HG02938 (cell line): ENCODE results near the gene SH3RF3.

Experiments used
- ATAC-seq: cut with Tn5 transposase; IDR thresholded peaks from one replicate; pipeline ENCODE4 v1.9.1; 2021; ENCODE audit warnings: mild to moderate bottlenecking, moderate library complexity; ENCODE audit not compliant: unreplicated experiment

The SH3RF3 gene

GRCh38 chr2:109272461-109272860, 143.5 kb downstream of the SH3RF3 start:
- ATAC-seq: no peak

GRCh38 chr2:109275120-109276012, 146.4 kb downstream of the SH3RF3 start:
- no peak for ATAC-seq

- no peak for ATAC-seq
Measured at GRCh38 chr2:109277406-109277805, 148.4 kb downstream of the SH3RF3 start.

GRCh38 chr2:109279243-109279860, 150.3 kb downstream of the SH3RF3 start:
- ATAC-seq: no peak

- ATAC-seq: no peak
Measured at GRCh38 chr2:109280804-109281203, 151.8 kb downstream of the SH3RF3 start.

GRCh38 chr2:109282360-109282759, 153.4 kb downstream of the SH3RF3 start:
- no peak for ATAC-seq

- ATAC-seq: no peak
Measured at GRCh38 chr2:109282865-109283264, 153.9 kb downstream of the SH3RF3 start.

GRCh38 chr2:109284826-109285225, 155.8 kb downstream of the SH3RF3 start:
- no peak for ATAC-seq

- no peak for ATAC-seq
Measured at GRCh38 chr2:109285244-109285651, 156.2 kb downstream of the SH3RF3 start.

GRCh38 chr2:109287413-109287812, 158.4 kb downstream of the SH3RF3 start:
- no peak for ATAC-seq

GRCh38 chr2:109287838-109288237, 158.8 kb downstream of the SH3RF3 start:
- no peak for ATAC-seq

GRCh38 chr2:109288544-109289368, 159.8 kb downstream of the SH3RF3 start:
- no peak for ATAC-seq

- ATAC-seq: no peak
Measured at GRCh38 chr2:109289504-109290222, 160.7 kb downstream of the SH3RF3 start.

GRCh38 chr2:109290887-109291643, 162.1 kb downstream of the SH3RF3 start:
- ATAC-seq: no peak

- ATAC-seq: no peak
Measured at GRCh38 chr2:109292386-109292785, 163.4 kb downstream of the SH3RF3 start.

- ATAC-seq: no peak
Measured at GRCh38 chr2:109293663-109294062, 164.7 kb downstream of the SH3RF3 start.

GRCh38 chr2:109294523-109294922, 165.5 kb downstream of the SH3RF3 start:
- no peak for ATAC-seq

GRCh38 chr2:109295070-109295780, 166.2 kb downstream of the SH3RF3 start:
- no peak for ATAC-seq

GRCh38 chr2:109295781-109296117, 166.7 kb downstream of the SH3RF3 start:
- no peak for ATAC-seq
